Brain pericyte (primary cell): ENCODE measurements around the gene FXYD6.

Experiments used
- DNase-seq: peaks from one replicate; pipeline ENCODE4 v3.0.0-alpha.2; 2012; ENCODE audit warnings: low read depth, low spot score

Gene FXYD6

GRCh38 chr11:117910941-117911655 is 34.6 kb upstream of the FXYD6 start:
- DNase-seq, result no peak

- DNase-seq, result no peak
Observed at GRCh38 chr11:117910525-117910924, 34.1 kb upstream of the FXYD6 start.

DNA sequence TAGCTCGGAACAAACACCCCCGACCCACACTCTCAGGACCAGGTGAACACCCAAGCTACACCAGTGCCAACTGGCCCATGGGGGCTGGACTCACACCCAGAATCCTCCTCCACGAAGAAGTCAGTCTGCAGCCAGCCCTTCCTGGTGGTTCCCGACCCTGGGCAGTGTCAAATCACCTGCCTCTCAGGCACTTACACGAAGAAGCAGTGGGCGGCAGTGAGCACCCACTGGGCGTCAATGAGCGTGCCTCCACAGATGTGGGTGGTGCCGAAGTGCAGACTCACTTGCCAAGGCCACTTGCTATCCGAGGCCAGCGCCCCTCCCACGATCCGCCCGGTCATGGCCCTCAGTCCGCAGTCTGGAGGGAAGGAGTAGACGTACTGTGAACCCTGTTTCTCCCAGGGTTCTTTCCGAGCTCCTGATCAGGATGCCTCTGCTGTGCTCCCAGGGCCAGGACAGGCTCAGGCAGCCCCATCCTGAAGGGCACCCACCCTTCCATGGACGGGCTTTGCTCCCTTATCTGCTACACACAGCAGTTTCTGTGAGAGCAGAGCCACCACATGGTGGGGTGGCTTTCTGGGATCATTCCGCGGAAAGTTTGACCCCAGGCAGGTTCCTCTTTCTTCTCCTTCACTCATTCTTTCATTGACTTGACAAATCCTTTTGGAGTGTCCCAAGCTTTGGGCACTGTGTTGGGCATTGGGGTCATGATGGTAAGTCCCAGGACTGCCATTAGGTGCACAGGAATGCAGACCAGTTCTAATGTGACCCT is 33.3 kb upstream of the FXYD6 start:
- DNase-seq, result no peak

DNA sequence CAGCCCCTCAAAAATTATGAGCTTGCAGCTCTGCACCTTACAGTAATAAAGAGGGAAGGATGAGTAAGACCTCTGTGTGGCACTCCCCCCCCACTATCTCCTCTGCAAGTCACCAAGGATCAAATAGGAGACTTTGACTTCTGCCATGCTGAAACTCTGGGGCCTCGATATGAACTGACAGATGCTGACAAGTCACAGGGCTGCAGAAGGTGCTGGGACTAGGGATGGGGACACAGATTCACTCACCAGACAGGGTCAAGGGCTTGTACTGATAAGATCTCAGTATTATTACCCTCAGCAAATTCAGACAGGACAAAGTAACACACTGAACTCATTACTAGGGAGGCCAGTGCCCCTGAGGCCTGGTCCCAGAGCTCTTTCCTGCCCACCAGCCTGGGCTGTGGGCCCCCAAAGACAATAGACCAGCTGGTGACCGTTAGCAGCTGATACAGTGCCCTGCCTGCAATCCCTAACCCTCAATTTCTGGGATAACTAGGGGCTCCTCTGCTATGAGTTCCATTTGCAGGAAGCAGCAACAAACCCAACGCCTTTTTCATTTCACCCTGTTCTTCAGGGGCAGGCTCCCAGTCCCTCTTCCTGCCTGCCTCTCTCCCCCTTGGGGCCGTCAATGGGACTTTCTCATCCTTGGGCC is 32.6 kb upstream of the FXYD6 start:
- no peak for DNase-seq

DNA sequence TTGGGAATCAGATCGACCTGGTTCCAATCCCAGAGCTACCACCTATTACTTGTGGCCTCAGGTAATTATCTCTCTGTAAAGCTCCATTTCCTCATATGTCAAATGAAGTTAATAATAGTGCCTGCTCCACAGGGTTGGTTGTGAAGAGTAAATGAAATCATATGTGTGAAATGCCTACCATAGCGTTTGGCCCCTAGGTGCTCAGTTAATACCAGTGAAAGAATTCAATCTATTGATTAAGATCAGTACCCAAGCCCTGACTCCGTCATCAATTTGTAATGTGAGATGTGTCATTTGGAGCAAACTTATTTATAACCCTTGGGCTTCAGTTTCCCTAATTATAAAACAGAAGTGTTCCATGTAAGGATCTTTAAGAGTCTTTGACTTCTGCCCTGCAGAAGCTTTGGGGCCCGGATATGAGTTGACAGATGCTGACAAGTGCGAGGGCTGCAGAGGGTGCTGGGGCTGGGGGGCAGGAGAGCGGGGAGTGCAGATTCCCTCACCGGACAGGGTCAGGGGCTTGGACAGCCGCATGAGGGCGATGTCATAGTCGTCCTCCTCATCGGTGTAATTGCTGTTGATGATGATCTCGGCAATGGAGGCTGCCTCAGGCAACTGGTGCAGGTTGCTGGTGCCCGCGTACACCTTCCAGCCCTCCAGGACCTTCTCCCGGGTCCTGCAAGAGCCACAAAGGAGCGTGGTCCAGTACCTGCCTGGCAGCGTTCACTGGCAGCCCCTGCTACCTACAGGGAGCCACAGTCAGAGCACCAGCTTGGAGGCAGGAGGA is 31.8 kb upstream of the FXYD6 start:
- DNase-seq, result no peak

DNA sequence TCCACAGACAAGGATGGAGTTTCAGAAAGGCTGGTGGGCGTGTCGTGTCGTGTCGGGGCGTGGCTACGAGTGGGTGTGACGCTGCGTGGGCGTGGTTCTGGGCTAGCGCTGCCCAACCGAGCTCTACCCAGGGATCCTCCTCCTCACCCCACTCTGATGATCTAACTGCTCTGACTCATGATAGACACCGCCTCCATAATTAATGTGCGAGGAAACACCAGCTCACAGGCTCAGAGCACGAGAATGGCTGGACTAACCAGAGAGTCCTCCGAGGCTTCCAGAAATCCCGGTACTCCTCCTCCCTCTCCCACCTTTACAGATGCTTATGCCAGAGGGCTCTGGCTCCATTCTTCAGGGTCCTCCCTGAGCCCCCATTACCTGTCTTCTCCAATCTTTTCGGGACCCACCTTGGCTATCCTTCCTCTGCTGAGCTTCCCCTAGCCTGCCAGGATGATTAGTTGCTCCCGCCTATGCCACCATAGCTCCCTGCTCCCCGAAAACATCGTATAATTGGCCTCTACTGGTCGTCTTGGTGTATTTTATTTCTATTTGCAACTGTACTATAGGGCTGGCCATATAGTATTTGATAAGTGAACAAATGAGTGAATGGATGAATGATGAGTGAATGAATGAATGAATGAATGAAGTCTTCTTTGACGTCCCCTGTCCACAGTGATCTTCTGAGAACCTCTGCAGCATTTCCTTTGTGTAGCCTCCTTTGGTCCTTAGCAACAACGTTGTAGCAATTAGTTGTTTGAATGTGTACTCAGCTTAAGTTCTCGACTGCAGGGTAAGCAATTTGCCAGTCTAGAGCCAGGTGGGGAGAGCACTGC is 31.0 kb upstream of the FXYD6 start:
- peak; percentile 47 for DNase-seq

DNA sequence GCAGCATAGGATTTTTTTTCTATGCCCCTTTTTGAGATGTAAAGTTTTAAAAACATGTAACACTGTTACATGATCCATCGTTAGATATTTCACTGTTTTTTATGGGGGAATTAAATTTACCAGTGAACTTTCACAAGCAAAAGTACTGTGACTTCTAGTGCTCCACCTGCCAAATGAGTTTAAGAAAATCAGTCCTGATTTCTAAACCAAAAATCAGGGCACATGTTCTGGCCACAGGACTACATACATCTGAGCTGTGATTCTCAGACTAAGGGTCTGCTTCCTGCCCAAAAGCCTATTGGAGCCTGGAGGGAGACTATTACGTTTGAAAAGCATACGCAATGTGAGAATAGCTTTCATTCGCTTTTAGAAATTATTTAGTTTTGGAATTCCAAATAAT is 30.3 kb upstream of the FXYD6 start:
- no peak for DNase-seq

DNA sequence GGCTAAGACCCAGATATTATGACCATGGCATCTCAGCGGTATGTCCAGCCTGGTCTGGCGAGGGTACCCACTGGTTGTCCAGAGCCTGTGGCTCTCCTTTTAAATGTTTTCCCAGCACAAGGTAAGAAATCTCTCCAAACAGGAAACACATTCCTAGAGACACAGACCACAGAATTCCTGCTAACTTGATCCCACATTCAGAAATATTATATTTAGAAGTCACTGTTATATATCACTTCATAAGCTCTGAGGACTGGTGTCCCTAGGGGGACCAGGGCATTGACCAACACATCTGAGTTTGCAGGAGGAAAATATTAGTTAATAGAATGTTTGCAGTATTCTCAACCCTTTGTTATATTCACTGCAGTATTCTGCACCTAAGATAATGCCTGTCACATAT is 29.7 kb upstream of the FXYD6 start:
- no peak for DNase-seq

DNA sequence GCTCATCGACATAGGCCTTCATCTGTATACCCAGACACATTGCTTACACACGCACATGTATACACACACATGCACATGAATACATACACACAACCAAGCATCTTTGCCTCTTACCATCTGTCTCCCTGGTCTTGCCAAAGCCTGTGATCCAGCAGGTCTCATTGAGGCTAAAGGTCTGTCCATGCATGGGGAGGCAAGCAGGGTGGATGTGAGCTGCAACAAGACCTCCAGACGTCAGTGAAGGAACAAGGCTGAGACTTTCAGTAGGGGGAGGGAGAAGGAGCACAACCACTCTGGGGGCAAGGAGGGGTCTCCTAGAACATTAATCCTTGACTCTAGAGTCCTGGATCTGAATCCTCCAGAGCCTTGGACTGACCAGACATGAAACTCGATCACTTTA is 29.1 kb upstream of the FXYD6 start:
- no peak for DNase-seq

- no peak for DNase-seq
Observed at GRCh38 chr11:117903505-117904382, 27.3 kb upstream of the FXYD6 start.

DNA sequence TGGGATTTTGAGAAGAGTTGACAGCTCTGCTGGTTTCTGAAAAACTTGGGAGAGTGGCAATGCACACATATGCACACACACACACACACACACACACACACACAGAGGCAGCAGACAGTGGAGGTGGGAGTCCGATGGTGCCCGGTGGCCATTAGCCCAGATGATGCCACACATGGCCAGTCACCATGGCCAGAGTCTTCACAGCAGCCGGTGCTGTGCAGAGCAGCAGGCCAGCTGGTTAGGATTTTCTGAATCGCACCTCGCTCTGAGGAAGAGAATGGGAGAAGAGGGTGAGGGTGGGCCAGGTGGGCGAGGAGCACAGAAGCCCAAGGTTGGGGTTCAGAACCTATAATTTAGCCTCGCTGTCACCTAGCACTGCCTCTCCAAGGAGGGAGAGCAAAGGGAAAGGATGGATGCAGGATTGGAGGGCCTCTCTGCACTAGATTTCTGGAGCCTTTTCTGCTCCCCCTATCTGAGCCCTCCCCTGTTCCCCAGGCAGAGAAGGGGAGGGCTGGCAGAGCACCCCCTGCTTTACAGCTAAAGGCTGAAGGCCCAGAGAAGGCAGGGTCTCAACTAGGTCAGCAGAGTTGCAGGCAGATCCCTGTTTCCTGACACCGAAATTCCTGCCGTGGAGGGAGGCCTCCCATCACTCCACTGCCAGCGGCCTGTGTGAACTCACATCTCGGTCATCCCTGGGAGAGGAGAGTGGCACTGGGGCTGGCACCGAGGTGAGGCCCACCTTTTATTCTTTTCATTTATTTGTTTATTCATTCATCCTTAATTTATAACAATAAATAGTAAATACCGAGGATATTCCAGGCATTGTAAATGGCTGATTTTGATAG is 25.8 kb upstream of the FXYD6 start:
- no peak for DNase-seq

DNA sequence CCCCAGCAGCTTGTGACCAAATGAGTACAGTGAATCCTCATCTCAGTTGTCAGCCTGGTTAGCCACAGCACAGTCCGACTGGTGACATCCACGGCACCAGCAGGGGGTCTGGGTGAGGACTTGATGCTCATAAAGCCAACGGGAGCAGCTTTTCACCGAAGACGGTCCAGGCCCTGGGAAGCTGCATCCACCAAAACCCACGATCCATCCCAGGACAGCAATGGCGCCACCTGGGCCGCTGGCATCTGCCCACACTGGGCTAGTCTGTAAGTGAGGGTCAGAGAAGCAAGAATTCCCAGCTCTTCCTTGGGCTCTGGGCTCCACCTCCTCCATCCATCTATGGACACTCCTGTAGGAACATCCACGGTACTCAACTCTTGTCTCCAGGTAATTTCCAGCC is 25.1 kb upstream of the FXYD6 start:
- no peak for DNase-seq

DNA sequence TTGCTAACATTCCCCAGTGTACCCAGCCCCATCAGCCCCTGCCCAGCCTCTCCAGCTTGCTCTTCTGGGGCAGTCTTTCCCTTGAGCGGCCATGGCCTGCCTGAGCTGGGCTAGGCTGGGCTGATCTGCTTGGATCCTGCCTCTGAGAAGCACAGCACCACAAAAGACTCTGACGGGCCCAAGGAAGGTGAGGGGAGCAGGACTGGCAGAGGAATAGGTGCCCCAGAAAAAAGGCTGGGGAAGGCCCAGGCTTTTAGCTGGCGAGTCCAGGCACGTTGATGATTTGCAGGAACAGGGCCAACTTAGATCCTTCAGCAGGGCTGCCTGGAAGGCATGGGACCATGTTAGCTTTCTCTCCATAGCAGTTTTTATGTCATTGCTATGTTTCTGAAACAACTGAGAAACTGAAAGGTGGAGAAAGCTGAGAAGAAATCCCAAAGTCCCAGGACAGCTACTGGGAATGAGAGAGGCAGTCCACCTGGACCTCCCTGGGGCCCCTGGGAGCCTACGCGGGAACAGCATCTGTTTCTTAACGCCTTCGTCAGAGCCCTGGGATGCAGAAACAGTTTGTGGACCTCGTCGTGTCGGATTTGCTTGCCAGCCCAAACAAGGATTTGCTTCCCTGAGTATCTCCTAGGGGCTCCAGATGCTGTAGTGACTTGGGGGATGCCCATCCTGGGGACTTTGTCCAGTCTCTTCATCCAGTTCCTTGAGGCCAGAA is 24.4 kb upstream of the FXYD6 start:
- DNase-seq, result no peak

GRCh38 chr11:117900121-117900648 is 23.7 kb upstream of the FXYD6 start:
- no peak for DNase-seq

DNA sequence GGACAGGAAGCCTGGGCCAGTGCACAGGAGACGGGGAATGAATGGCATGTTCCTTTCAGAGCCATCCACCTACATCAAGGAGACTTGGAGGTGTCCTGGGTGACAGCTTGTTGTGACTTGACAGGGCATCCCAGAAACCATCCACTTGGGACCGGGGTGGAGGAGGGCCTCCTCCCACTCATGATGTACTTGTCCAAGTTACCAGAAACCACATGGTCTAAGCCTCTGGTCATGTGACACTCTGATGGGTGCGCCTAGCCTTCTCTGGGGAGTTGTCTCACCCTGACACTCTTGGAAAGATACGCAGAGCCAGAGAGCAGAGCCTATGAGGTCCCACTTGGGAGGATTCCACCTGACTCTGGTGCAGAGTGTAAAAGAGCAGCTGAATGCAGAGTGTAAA is 21.6 kb upstream of the FXYD6 start:
- no peak for DNase-seq

- no peak for DNase-seq
Observed at GRCh38 chr11:117892651-117893050, 16.2 kb upstream of the FXYD6 start.

DNA sequence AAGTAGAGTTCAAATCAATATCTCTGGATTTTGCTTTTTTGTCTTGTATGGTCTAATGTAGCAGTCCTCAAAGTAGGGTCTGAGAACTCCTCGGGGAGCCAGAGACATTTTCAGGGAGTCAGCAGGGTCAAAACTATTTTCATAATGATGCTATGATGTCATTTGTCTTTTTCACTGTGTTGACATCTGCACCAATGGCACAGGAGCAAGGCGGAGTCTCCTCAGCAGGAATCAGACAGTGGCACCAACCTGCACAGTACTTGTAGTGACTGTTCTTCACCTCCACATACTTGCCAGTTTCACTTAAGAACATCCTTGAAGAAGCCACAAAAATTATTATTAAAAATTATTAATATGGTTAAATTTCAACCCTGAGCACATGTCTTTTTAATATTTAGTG is 14.9 kb upstream of the FXYD6 start:
- no peak for DNase-seq

DNA sequence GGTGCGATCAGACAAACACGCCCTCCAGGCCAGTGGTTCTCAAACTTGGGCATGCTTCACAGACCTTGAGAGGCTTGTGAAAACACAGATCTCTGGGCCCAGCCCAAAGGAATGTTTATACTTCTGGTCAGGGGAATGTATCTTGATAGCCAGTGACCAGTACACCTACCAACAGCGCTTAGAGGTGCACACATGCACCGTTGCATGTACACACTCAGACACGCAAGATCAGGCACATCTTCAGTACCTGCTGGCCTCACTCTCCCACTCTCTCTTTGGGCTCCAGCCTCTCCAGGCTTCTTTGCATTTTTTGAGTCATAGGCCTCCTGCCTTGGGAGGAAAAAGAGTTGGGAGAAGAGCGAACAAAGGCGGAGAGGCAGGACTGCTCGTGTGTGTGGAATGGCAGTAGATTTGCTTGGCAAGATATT is 11.7 kb upstream of the FXYD6 start:
- DNase-seq, result no peak
